Astrocyte (in vitro differentiated cells and primary cell): ENCODE results near the gene C15orf39. TPM values are rescaled to one million over a fixed set of nuclear protein-coding genes. Genes with fewer than 3 reads are reported as not detected.

ENCODE experiments used
- DNase-seq: peaks from one replicate; pipeline ENCODE4 v3.0.0-alpha.2; 2010; ENCODE audit warnings: low read depth
- FAIRE-seq: peaks from 2 replicates; lab custom pipeline; 2011; peaks lifted over from hg19 to GRCh38; lab: Jason Lieb, UNC
- H2AFZ ChIP-seq: 2 replicates; pipeline ENCODE4 v1.6.0; 2012; ENCODE audit warnings: low read depth, low read length, inconsistent platforms
- H3K27ac ChIP-seq: 2 replicates; pipeline ENCODE4 v1.5.1; 2011; ENCODE audit warnings: low read depth, low read length, inconsistent platforms
- H3K27me3 ChIP-seq: 2 replicates; pipeline ENCODE4 v1.6.0; 2011; ENCODE audit warnings: low read length, inconsistent platforms; ENCODE audit not compliant: insufficient read depth
- H3K36me3 ChIP-seq: 2 replicates; pipeline ENCODE4 v1.5.1; 2011; ENCODE audit warnings: low read length, inconsistent platforms; ENCODE audit not compliant: insufficient read depth
- H3K4me1 ChIP-seq: 2 replicates; pipeline ENCODE4 v1.5.1; 2011; ENCODE audit warnings: low read length, inconsistent platforms; ENCODE audit not compliant: insufficient read depth
- H3K4me2 ChIP-seq: 2 replicates; pipeline ENCODE4 v1.6.0; 2012; ENCODE audit warnings: low read length, inconsistent platforms
- H3K4me3 ChIP-seq: 2 replicates; pipeline ENCODE4 v1.5.1; 2011; ENCODE audit warnings: low read depth, mild to moderate bottlenecking, low read length, inconsistent platforms; ENCODE audit not compliant: insufficient read depth
- H3K79me2 ChIP-seq: 2 replicates; pipeline ENCODE4 v1.6.0; 2012; ENCODE audit warnings: mild to moderate bottlenecking, low read length, inconsistent platforms; ENCODE audit not compliant: insufficient read depth
- H3K9ac ChIP-seq: 2 replicates; pipeline ENCODE4 v1.6.0; 2012; ENCODE audit warnings: mild to moderate bottlenecking, low read length, inconsistent platforms
- H3K9me3 ChIP-seq: 2 replicates; pipeline ENCODE4 v1.5.1; 2012; ENCODE audit warnings: low read depth, mild to moderate bottlenecking, low read length, inconsistent platforms; ENCODE audit not compliant: insufficient read depth
- H4K20me1 ChIP-seq: 2 replicates; pipeline ENCODE4 v1.6.0; 2012; ENCODE audit warnings: low read length, inconsistent platforms; ENCODE audit not compliant: insufficient read depth
- H3K27ac Mint-ChIP-seq: one replicate; pipeline ENCODE4 v1.8.0; 2021; ENCODE audit warnings: mild to moderate bottlenecking, mixed read lengths; ENCODE audit not compliant: unreplicated experiment
- H3K27me3 Mint-ChIP-seq: one replicate; pipeline ENCODE4 v1.8.0; 2021; ENCODE audit warnings: low read depth, mixed read lengths; ENCODE audit not compliant: unreplicated experiment
- H3K36me3 Mint-ChIP-seq: one replicate; pipeline ENCODE4 v1.8.0; 2021; ENCODE audit warnings: low read depth, mixed read lengths; ENCODE audit not compliant: unreplicated experiment
- H3K4me1 Mint-ChIP-seq: one replicate; pipeline ENCODE4 v1.8.0; 2021; ENCODE audit warnings: low read depth, mixed read lengths; ENCODE audit not compliant: unreplicated experiment
- H3K4me3 Mint-ChIP-seq: one replicate; pipeline ENCODE4 v1.8.0; 2021; ENCODE audit warnings: mild to moderate bottlenecking, moderate library complexity, mixed read lengths; ENCODE audit not compliant: unreplicated experiment
- H3K9me3 Mint-ChIP-seq: one replicate; pipeline ENCODE4 v1.8.0; 2021; ENCODE audit warnings: mild to moderate bottlenecking, mixed read lengths; ENCODE audit not compliant: unreplicated experiment
- CTCF ChIP-seq: IDR thresholded peaks from 2 replicates; pipeline ENCODE4 v1.5.1; 2011; ENCODE audit warnings: low read depth, mild to moderate bottlenecking, inconsistent platforms, low read length, moderate library complexity; ENCODE audit not compliant: insufficient read depth
- EZH2 ChIP-seq: IDR thresholded peaks from 2 replicates; pipeline ENCODE4 v1.6.1; 2012; ENCODE audit warnings: mild to moderate bottlenecking, low read length, inconsistent platforms; ENCODE audit not compliant: insufficient read depth
- total RNA-seq: library from RNA; stranded (reverse); gene quantifications from 2 replicates; pipeline ENCODE4 v1.2.1, GENCODE V29; 2021

Gene C15orf39
- total RNA-seq, 1 donor from 2014 or later, result 21.8 TPM

DNA sequence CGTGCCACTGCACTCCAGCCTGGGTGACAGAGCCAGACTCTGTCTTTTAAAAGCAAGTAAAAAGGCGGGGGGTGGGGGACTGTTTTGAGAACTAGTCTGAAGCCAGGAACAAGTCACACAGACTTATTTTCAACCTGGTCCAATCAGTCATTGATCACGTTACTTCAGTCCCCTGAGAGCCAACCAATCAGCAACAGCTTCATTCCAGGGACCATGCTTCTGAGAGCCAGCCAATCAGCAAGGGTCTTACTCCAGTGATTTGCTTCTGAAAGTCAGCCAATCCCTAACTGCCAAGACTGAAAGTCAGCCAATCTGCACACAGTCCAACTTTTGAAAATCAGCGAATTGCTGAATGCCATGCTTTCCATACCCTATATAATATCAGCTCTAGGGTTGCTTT lies 48.6 kb upstream of the C15orf39 start:
- no peak for FAIRE-seq

GRCh38 chr15:75153565-75154276 lies 48.0 kb upstream of the C15orf39 start:
- Histone ChIP-seq H2AFZ (no peak overlapping the region), H3K27me3 (no peaks in the 10 kb centered on the region), H3K79me2 (no peaks in the 10 kb centered on the region), H3K4me2 (no peak overlapping the region), H3K4me3 (no peak overlapping the region), H3K9me3 (no peaks in the 10 kb centered on the region), H3K9ac (no peak overlapping the region), H4K20me1 (no peaks in the 10 kb centered on the region), H3K27ac (no peak overlapping the region), H3K36me3 (no peaks in the 10 kb centered on the region), H3K4me1 (no peaks in the 10 kb centered on the region)
- DNase-seq (no peak), FAIRE-seq (no peak)
- no peak for TF ChIP-seq EZH2
- no peak for TF ChIP-seq CTCF
- peaks cover 12% of the 10 kb centered on the region for H3K27me3 Mint-ChIP-seq
- H3K36me3 Mint-ChIP-seq, result peaks cover 3% of the 10 kb centered on the region
- peaks cover 5% of the 10 kb centered on the region for H3K9me3 Mint-ChIP-seq
- H3K4me3 Mint-ChIP-seq, result no peak overlapping the region
- peaks cover 21% of the 10 kb centered on the region for H3K4me1 Mint-ChIP-seq
- H3K27ac Mint-ChIP-seq, result no peak overlapping the region

More for the DNA sequence above, 48.6 kb upstream of the C15orf39 start:
- Mint-ChIP-seq H3K27me3 (peaks cover 10% of the 10 kb centered on the region), H3K4me3 (no peak overlapping the region), H3K27ac (no peak overlapping the region), H3K36me3 (peaks cover 3% of the 10 kb centered on the region), H3K9me3 (peaks cover 5% of the 10 kb centered on the region), H3K4me1 (peaks cover 21% of the 10 kb centered on the region)
- Histone ChIP-seq H3K4me1 (no peaks in the 10 kb centered on the region), H3K4me2 (no peak overlapping the region), H3K9ac (no peak overlapping the region), H3K36me3 (no peaks in the 10 kb centered on the region), H3K27ac (no peak overlapping the region), H3K9me3 (no peaks in the 10 kb centered on the region), H4K20me1 (no peaks in the 10 kb centered on the region), H3K79me2 (no peaks in the 10 kb centered on the region), H3K27me3 (no peaks in the 10 kb centered on the region), H3K4me3 (no peak overlapping the region), H2AFZ (no peak overlapping the region)
- peak; percentile 38 for DNase-seq
- TF ChIP-seq CTCF, result no peak
- no peak for TF ChIP-seq EZH2

GRCh38 chr15:75154461-75155062 lies 47.1 kb upstream of the C15orf39 start:
- no peak overlapping the region for H3K9ac ChIP-seq
- H2AFZ ChIP-seq, result no peak overlapping the region
- H3K36me3 ChIP-seq, result no peaks in the 10 kb centered on the region
- H3K4me1 ChIP-seq, result no peaks in the 10 kb centered on the region
- no peak for TF ChIP-seq CTCF
- no peak for TF ChIP-seq EZH2
- Mint-ChIP-seq H3K4me1 (peaks cover 21% of the 10 kb centered on the region), H3K27me3 (peaks cover 16% of the 10 kb centered on the region), H3K4me3 (no peak overlapping the region), H3K27ac (no peak overlapping the region), H3K9me3 (peaks cover 5% of the 10 kb centered on the region), H3K36me3 (peaks cover 3% of the 10 kb centered on the region)
- H3K79me2 ChIP-seq, result no peaks in the 10 kb centered on the region
- no peak overlapping the region for H3K4me3 ChIP-seq
- H3K4me2 ChIP-seq, result no peak overlapping the region
- no peaks in the 10 kb centered on the region for H4K20me1 ChIP-seq
- H3K27me3 ChIP-seq, result no peaks in the 10 kb centered on the region
- no peak overlapping the region for H3K27ac ChIP-seq
- no peaks in the 10 kb centered on the region for H3K9me3 ChIP-seq
- DNase-seq (no peak), FAIRE-seq (no peak)
